ENCODE measurements around the gene SLC17A5.
A peak's percentile ranks its signal among the peaks of the same experiment; 100 is the strongest.
"Not testable (repeated sequence)": the region's sequence is repeated elsewhere in the genome, so short reads cannot be mapped to it uniquely, and the experiment has no call there.

SLC17A5 gene

DNA sequence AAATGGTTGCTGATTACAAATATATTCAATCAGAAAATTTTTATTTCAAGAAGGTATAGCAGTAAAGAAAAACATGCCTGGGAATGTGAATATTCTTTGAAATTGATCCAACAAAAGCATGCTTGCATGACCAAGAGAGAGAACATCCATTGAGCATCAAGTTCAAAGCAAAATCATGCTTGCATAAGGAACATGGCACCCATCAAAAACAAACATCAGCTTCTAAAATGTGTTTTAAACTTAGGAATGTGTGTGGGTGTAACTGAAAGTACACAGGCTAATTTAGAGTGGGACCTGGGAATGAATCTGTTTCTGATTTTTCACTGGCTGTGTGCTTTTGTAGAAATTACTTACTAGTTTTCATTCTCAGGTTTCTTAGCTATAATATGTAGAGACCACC, 5.6 kb downstream of the SLC17A5 start:
- no peak for DNase-seq (ENCODE audit: insufficient read length, low spot score)
- FAIRE-seq, result no peak
- no peak for TF ChIP-seq POLR2A (IDR thresholded peaks at IDR 0.05; ENCODE audit: low read depth, low read length)

DNA sequence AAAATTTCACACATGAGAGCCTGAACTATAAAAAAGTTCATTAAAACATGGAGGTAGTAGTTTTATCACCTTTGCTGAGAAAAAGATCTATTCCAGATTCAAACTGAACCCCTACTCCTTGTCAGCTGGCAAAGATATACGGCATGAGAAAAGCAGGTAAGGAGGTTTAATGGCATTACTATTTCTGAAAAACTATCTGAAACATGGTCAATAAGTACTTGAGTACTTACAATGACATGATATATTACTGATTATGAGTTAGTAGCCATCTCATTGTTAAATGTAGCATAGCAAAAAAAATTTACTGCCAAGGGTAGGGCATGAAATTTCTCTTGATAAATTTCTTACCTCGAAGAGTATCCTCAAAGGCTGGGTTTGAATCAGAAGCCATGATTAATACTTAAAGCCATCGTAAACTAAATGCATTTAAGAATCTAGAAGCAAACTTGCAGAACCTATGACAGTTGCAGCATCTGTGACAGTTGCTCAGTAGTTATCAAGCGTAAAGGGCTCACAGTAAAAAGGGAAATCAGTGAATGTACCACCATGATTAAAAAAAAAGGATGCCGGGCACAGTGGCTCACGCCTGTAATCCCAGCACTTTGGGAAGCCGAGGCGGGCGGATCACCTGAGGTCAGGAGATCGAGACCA, 8.7 kb downstream of the SLC17A5 start:
- FAIRE-seq, result peak; percentile 69
- DNase-seq (ENCODE audit: insufficient read length, low spot score), result no peak
- no peak for TF ChIP-seq POLR2A (IDR thresholded peaks at IDR 0.05; ENCODE audit: low read depth, low read length)

DNA sequence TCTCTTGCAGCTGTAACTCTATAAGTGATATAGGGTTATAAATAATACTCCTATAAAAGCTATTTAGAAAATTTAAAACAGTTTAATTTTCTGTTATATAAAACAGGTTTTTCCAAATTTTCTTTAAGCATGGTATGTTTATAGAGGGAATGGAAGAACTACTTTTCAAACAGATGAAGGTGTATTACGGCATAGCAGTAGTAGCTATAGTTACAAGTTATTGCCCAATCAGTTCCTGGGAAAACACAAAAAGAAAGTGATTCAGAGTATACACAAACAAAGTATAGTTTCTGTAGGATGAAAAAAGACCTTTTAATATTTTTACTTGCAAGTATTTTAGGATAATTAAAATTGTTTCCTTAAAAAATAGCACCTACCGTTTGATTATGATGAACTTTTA, 9.8 kb downstream of the SLC17A5 start:
- no peak for TF ChIP-seq POLR2A (IDR thresholded peaks at IDR 0.05; ENCODE audit: low read depth, low read length)
- no peak for FAIRE-seq
- DNase-seq (ENCODE audit: insufficient read length, low spot score), result no peak

DNA sequence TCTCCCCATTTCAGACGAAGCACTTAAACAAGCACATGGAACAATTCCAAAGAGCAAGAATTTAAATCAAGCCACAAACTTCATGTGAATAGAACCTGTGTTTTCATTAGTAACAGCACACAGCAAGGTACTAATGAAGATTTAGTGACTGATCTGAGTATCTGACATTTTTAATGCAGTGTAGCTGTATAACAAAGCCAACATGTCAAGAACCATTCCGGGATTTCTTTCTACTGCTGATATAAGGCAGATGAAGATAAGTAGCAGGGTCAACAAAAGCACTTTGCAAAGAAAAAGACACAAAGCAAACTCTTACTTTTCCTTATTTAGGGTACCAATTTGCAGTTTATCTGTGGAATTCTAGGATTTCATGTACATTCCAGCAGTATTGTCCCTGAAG, 11.3 kb downstream of the SLC17A5 start:
- no peak for TF ChIP-seq POLR2A (IDR thresholded peaks at IDR 0.05; ENCODE audit: low read depth, low read length)
- no peak for FAIRE-seq
- DNase-seq (ENCODE audit: insufficient read length, low spot score), result no peak

GRCh38 chr6:73640179-73640750, 13.5 kb downstream of the SLC17A5 start:
- DNase-seq (ENCODE audit: insufficient read length, low spot score) (no peak), FAIRE-seq (peak; percentile 23)
- no peak for TF ChIP-seq POLR2A (IDR thresholded peaks at IDR 0.05; ENCODE audit: low read depth, low read length)

DNA sequence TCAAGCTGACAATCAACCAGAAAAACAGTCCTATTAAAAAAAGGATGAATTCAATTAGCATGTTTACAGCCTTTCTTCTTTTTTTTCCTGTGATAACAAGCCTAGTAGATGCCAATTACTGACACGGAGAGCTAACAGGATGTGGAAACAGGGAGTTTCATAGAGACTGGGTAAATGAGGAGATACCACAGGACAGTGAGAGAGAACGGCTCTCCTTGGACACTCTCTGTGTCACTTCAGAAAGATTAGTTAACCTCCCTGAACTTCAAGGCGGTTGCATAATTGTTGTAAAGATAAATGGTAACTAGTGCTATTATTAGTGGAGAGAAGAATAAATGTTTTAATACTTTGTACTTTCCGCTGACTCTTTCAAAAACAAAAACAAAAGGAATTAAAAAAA, 14.8 kb downstream of the SLC17A5 start:
- TF ChIP-seq POLR2A (IDR thresholded peaks at IDR 0.05; ENCODE audit: low read depth, low read length), result no peak
- peak; percentile 50 for FAIRE-seq
- DNase-seq (ENCODE audit: insufficient read length, low spot score), result no peak

GRCh38 chr6:73637404-73637803, 16.4 kb downstream of the SLC17A5 start:
- DNase-seq (ENCODE audit: insufficient read length, low spot score) (no peak), FAIRE-seq (no peak)
- TF ChIP-seq POLR2A (IDR thresholded peaks at IDR 0.05; ENCODE audit: low read depth, low read length), result no peak

DNA sequence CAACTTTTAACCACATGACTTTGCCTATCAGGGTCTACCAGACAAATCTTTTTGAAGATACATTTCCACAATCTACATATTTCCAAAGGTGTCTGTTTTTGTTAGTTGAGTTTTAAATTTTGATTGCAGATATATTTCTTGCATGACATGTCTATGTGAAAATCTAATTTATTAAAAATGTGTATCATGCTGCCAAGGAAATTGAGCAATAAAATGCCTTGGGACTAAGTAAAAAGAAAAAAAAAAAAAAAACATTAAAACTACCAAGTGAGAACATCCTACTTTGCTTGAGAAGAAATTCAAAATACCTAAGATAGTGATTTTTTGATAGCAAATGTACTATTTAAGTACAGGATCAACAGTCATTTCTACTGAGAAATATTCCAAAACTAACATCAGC, 17.7 kb downstream of the SLC17A5 start:
- no peak for TF ChIP-seq POLR2A (IDR thresholded peaks at IDR 0.05; ENCODE audit: low read depth, low read length)
- no peak for FAIRE-seq
- no peak for DNase-seq (ENCODE audit: insufficient read length, low spot score)

- FAIRE-seq (no peak), DNase-seq (ENCODE audit: insufficient read length, low spot score) (no peak)
- TF ChIP-seq POLR2A (IDR thresholded peaks at IDR 0.05; ENCODE audit: low read depth, low read length), result no peak
These were observed 21.4 kb downstream of the SLC17A5 start for GRCh38 chr6:73632346-73632745.

DNA sequence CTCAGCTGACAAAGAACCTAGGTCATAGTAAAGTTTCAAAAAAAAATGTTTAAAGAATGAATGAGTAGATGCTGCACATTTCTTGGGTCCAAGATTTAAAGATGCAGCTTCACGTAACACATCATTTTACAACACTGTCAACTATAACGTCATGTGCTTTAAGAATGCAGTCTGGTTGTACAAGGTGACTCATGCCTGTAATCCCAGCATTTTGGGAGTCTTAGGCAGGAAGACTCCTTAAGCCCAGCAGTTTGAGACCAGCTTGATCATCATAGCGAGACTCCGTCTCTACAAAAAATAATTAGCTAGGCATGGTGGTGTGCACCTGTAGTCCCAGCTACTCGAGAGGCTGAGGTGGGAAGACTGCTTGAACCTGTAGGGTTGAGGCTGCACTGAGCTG, 21.9 kb downstream of the SLC17A5 start:
- DNase-seq (ENCODE audit: insufficient read length, low spot score) (no peak), FAIRE-seq (no peak)
- no peak for TF ChIP-seq POLR2A (IDR thresholded peaks at IDR 0.05; ENCODE audit: low read depth, low read length)

DNA sequence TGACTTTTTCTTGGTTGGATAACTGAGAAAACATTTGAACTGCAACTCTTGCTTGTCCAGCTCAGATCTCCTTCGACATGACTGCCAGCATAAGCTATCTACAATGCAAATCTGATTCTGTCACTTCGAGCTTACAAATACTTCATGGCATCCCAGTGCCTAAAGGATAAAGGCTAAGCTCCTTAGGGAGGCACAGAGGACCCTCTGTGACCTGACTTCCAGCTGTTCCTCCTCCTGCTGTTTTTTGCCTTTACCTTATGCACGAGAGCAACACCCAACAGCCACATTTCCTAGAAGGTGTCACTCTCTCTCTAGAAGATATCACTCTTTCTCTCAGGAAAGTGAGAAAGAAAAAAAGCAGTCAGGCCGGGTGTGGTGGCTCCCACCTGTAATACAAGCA, 23.4 kb downstream of the SLC17A5 start:
- DNase-seq (ENCODE audit: insufficient read length, low spot score) (no peak), FAIRE-seq (no peak)
- TF ChIP-seq POLR2A (IDR thresholded peaks at IDR 0.05; ENCODE audit: low read depth, low read length), result no peak

- DNase-seq (ENCODE audit: insufficient read length, low spot score) (no peak), FAIRE-seq (no peak)
- TF ChIP-seq POLR2A (IDR thresholded peaks at IDR 0.05; ENCODE audit: low read depth, low read length), result no peak
These were observed 28.9 kb downstream of the SLC17A5 start for GRCh38 chr6:73624896-73625295.

GRCh38 chr6:73623480-73623879, 30.3 kb downstream of the SLC17A5 start:
- FAIRE-seq; DNase-seq (ENCODE audit: insufficient read length, low spot score): not testable (repeated sequence)

DNA sequence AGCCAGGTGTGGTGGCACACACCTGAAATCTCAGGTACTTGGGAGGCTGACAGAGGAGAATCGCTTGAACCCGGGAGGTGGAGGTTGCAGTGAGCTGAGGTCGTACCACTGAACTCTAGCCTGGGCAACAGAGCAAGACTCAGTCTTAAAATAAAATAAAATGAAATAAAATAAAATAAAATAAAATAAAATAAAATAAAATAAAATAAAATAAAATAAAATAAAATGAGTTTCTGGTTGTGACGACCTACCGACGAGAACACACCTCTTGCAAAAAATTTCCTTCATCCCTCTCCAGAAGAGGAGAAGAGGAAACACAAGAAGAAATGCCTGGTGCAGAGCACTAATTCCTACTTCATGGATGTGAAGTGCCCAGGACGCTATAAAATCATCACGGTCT, 35.7 kb downstream of the SLC17A5 start:
- DNase-seq (ENCODE audit: insufficient read length, low spot score); FAIRE-seq: not testable (repeated sequence)

DNA sequence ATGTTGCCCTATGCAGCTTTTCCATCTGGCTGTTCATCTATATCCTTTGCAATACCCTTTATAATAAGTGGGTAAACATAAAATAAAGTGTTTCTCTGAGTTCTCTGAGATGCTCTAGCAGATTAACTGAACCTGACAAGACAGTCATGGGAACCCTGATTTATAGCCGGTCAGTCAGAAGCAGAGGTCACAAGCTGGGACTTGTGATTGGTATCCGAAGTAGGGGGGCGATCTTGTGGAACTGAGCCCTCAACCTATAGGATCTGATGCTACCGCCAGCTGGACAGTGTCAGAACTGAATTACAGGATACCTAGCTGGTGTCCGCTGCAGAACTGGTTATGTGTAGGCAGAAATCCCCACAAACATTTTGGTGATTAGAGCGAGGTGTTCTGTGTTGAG, 39.0 kb downstream of the SLC17A5 start:
- no peak for DNase-seq (ENCODE audit: insufficient read length, low spot score)
- no peak for TF ChIP-seq POLR2A (IDR thresholded peaks at IDR 0.05; ENCODE audit: low read depth, low read length)
- no peak for FAIRE-seq

Data from H54 (cell line).